ENCODE results near the gene TNRC6B. TPM values are rescaled to one million over a fixed set of nuclear protein-coding genes. Genes with fewer than 3 reads are reported as not detected.

The TNRC6B gene
- total RNA-seq, 1 experiment from 2014 or later, result 58.1 TPM

- Histone ChIP-seq H3K56ac (ENCODE audit: insufficient read length, low read depth, low read length) (no peak overlapping the region), H3K4me2 (ENCODE audit: insufficient read depth, insufficient read length, low read length) (no peak overlapping the region), H2AK5ac (ENCODE audit: insufficient read length, low read length) (no peak overlapping the region), H2BK5ac (ENCODE audit: insufficient read length, low read length) (no peak overlapping the region), H2BK15ac (ENCODE audit: low read depth, low read length) (no peak overlapping the region), H3K79me2 (ENCODE audit: insufficient read depth, low read length) (no peaks in the 10 kb centered on the region), H3K4ac (ENCODE audit: low read depth, low read length) (no peak overlapping the region), H3K27ac (ENCODE audit: insufficient read length, low read depth, low read length) (no peak overlapping the region), H3K9me3 (ENCODE audit: control insufficient read depth, low read depth, low read length) (no peaks in the 10 kb centered on the region), H3K9ac (ENCODE audit: extremely low read depth, insufficient read length, low read length) (no peak overlapping the region), H3K18ac (ENCODE audit: insufficient read length, low read depth, low read length) (no peak overlapping the region), H2AFZ (ENCODE audit: low read length) (no peak overlapping the region), H4K8ac (replicated peaks; ENCODE audit: insufficient read length, low read depth, low read length) (no peak overlapping the region), H4K20me1 (ENCODE audit: control insufficient read depth, insufficient read depth, insufficient read length) (no peaks in the 10 kb centered on the region), H3K4me1 (ENCODE audit: insufficient read depth, low read length) (no peaks in the 10 kb centered on the region), H4K5ac (ENCODE audit: insufficient read length, low read depth, low read length) (no peak overlapping the region), H2BK12ac (ENCODE audit: insufficient read length, low read depth, low read length) (no peak overlapping the region), H3K23ac (ENCODE audit: insufficient read length, low read depth, low read length) (no peak overlapping the region), H3K23me2 (ENCODE audit: insufficient read length, low read depth, low read length, poor library complexity, severe bottlenecking) (no peaks in the 10 kb centered on the region), H3K14ac (ENCODE audit: insufficient read depth, low read length) (no peak overlapping the region), H4K91ac (ENCODE audit: insufficient read length, low read depth, low read length) (no peak overlapping the region), H3K27me3 (ENCODE audit: insufficient read depth, low read length) (no peaks in the 10 kb centered on the region), H3T11ph (ENCODE audit: low read length) (no peak overlapping the region), H3K79me1 (ENCODE audit: insufficient read depth, low read depth, low read length, poor library complexity, severe bottlenecking) (no peaks in the 10 kb centered on the region), H2BK120ac (ENCODE audit: low read depth, low read length, poor library complexity, severe bottlenecking) (no peak overlapping the region), H2BK20ac (ENCODE audit: low read depth, low read length, poor library complexity, severe bottlenecking) (no peak overlapping the region)
- TF ChIP-seq CTCF (conservative IDR thresholded peaks at IDR 0.05), result no peak
- no CpG with 5 or more reads among the region's 4 CpGs for WGBS (ENCODE audit: extremely low coverage, insufficient read length, low lambda C conversion rate)
- Mint-ChIP-seq H3K36me3 (ENCODE audit: insufficient read depth in 1 of 3, low read depth in 3 of 3) (peaks cover 10 to 67% (median 55%) of the 10 kb centered on the region in 3 experiments; a peak in 5 of 7 replicates), H3K27me3 (ENCODE audit: low read depth) (no peaks in the 10 kb centered on the region; the same call in 1 of the 2 replicates), H3K4me3 (no peak overlapping the region), H3K27ac (peak overlapping the region in 1 of 3 experiments; percentile 59; a peak in 1 of 7 replicates), H3K4me1 (no peaks in the 10 kb centered on the region), H3K9me3 (no peaks in the 10 kb centered on the region)
- DNase-seq, result no peak
These were observed 101.3 kb downstream of the TNRC6B start for GRCh38 chr22:40279017-40279416.

Measured in H9 (cell line).